G401 (cell line): ENCODE data around the gene CCDC66. TPM values are rescaled to one million over a fixed set of nuclear protein-coding genes. Genes with fewer than 3 reads are reported as not detected.
A peak's percentile ranks its signal among the peaks of the same experiment; 100 is the strongest.
"Not testable (repeated sequence)": the region's sequence is repeated elsewhere in the genome, so short reads cannot be mapped to it uniquely, and the experiment has no call there.

Experiments
- DNase-seq: peaks from one replicate; pipeline ENCODE4 v3.0.0-alpha.2; 2015; ENCODE audit warnings: low spot score
- in situ Hi-C: cut with HindIII; loops from 2 replicates; pipeline ENCODE4 v1.10.0; 2016; ENCODE audit warnings: low sequenced_read_pairs, mixed read lengths
- total RNA-seq: library from RNA; depleted of rRNA; stranded (reverse); fragments of >200 nt; shearing (Covaris generic); gene quantifications from 2 replicates; pipeline ENCODE4 v1.2.3, GENCODE V29; 2014; rRNA removed

The CCDC66 gene
- 6.8 and 7.2 TPM in 2 replicates for total RNA-seq

- peak; percentile 93 for DNase-seq
- in situ Hi-C loops, result no loop called here
These were observed at the start of gene CCDC66 for GRCh38 chr3:56556908-56557830. Gene CCDC66 (plus strand): TSS chr3:56557175. CDS start chr3:56557243, 68 bp downstream.

- in situ Hi-C loops, result no loop called here
- no peak for DNase-seq
These were observed 37.3 kb upstream of the CCDC66 start for GRCh38 chr3:56519641-56520040.

- in situ Hi-C loops, result no loop called here
- DNase-seq, result no peak
These were observed 34.6 kb upstream of the CCDC66 start for GRCh38 chr3:56522374-56522773.

- in situ Hi-C loops, result no loop called here
- no peak for DNase-seq
These were observed 31.7 kb upstream of the CCDC66 start for GRCh38 chr3:56525291-56525690.

- no peak for DNase-seq
These were observed 20.2 kb upstream of the CCDC66 start for GRCh38 chr3:56536735-56537134.

GRCh38 chr3:56547486-56547885 lies 9.5 kb upstream of the CCDC66 start:
- in situ Hi-C loops, result no loop called here
- DNase-seq, result no peak

More at GRCh38 chr3:56536735-56537134, 20.2 kb upstream of the CCDC66 start:
- in situ Hi-C loops, result no loop called here

- in situ Hi-C loops, result no loop called here
These were observed 826 bp downstream of the CCDC66 start for GRCh38 chr3:56557831-56558170.

GRCh38 chr3:56573501-56573900 lies 16.5 kb downstream of the CCDC66 start:
- no peak for DNase-seq
- in situ Hi-C loops, result no loop called here

More at GRCh38 chr3:56557831-56558170, 826 bp downstream of the CCDC66 start:
- no peak for DNase-seq

GRCh38 chr3:56581941-56582340 lies 25.0 kb downstream of the CCDC66 start:
- in situ Hi-C loops, result not testable (repeated sequence)

GRCh38 chr3:56584275-56584674 lies 27.3 kb downstream of the CCDC66 start:
- in situ Hi-C loops, DNase-seq: not testable (repeated sequence)

More at GRCh38 chr3:56581941-56582340, 25.0 kb downstream of the CCDC66 start:
- not testable (repeated sequence) for DNase-seq

- in situ Hi-C loops, result no loop called here
- no peak for DNase-seq
These were observed 33.8 kb downstream of the CCDC66 start for GRCh38 chr3:56590814-56591213.

GRCh38 chr3:56591262-56591661 lies 34.3 kb downstream of the CCDC66 start:
- in situ Hi-C loops, result no loop called here
- no peak for DNase-seq

- in situ Hi-C loops, result no loop called here
These were observed 36.6 kb downstream of the CCDC66 start for GRCh38 chr3:56593455-56594158.

GRCh38 chr3:56595975-56596840 lies 39.2 kb downstream of the CCDC66 start:
- no peak for DNase-seq
- in situ Hi-C loops, result no loop called here

More at GRCh38 chr3:56593455-56594158, 36.6 kb downstream of the CCDC66 start:
- DNase-seq, result no peak

- DNase-seq, in situ Hi-C loops: not testable (repeated sequence)
These were observed 51.5 kb downstream of the CCDC66 start for GRCh38 chr3:56608479-56608878.

- in situ Hi-C loops, result no loop called here
- peak; percentile 30 for DNase-seq
These were observed 53.8 kb downstream of the CCDC66 start for GRCh38 chr3:56610669-56611335.

- in situ Hi-C loops, result no loop called here
These were observed 54.4 kb downstream of the CCDC66 start for GRCh38 chr3:56611364-56611763.

GRCh38 chr3:56612146-56612545 lies 55.2 kb downstream of the CCDC66 start:
- in situ Hi-C loops, result no loop called here
- no peak for DNase-seq

More at GRCh38 chr3:56611364-56611763, 54.4 kb downstream of the CCDC66 start:
- no peak for DNase-seq

- DNase-seq, result no peak
- in situ Hi-C loops, result no loop called here
These were observed 56.0 kb downstream of the CCDC66 start for GRCh38 chr3:56613016-56613415.
